OCI-LY3 (cell line): ENCODE data around the gene CHD6.

ENCODE experiments used
- EZH2phosphoT487 ChIP-seq: fragments of 200-600 bp; shearing (Covaris generic); IDR thresholded peaks from 2 replicates; pipeline ENCODE4 v1.6.1; 2018; ENCODE audit warnings: antibody characterized with exemption, mixed run types, low read depth
- TF ChIP-seq, protein P1 (sequence below): fragments of 200-600, 300-600 bp; sonication (generic); IDR thresholded peaks from 2 replicates; pipeline ENCODE4 v1.5.1; 2014; ENCODE audit warnings: antibody characterized with exemption, low read length, low read depth

- TF ChIP-seq, protein P1, sequence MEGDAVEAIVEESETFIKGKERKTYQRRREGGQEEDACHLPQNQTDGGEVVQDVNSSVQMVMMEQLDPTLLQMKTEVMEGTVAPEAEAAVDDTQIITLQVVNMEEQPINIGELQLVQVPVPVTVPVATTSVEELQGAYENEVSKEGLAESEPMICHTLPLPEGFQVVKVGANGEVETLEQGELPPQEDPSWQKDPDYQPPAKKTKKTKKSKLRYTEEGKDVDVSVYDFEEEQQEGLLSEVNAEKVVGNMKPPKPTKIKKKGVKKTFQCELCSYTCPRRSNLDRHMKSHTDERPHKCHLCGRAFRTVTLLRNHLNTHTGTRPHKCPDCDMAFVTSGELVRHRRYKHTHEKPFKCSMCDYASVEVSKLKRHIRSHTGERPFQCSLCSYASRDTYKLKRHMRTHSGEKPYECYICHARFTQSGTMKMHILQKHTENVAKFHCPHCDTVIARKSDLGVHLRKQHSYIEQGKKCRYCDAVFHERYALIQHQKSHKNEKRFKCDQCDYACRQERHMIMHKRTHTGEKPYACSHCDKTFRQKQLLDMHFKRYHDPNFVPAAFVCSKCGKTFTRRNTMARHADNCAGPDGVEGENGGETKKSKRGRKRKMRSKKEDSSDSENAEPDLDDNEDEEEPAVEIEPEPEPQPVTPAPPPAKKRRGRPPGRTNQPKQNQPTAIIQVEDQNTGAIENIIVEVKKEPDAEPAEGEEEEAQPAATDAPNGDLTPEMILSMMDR: no peak; the same call in 1 of the 2 replicates
- TF ChIP-seq EZH2phosphoT487: no peak
Observed at GRCh38 chr20:41357424-41358163, 260.6 kb downstream of the CHD6 start.
